Smooth muscle cell (in vitro differentiated cells): Measurements from ENCODE around the gene NIPBL. TPM values are rescaled to one million over a fixed set of nuclear protein-coding genes. Genes with fewer than 3 reads are reported as not detected.

Experiments used
- DNase-seq: peaks from one replicate; lab custom pipeline; 2025; ENCODE audit not compliant: unreplicated experiment; lab: John Stamatoyannopoulos, UW
- H2AFZ ChIP-seq: fragments of 200-600 bp; sonication (generic); 2 replicates; pipeline ENCODE4 v1.6.0; 2016; ENCODE audit warnings: antibody characterized with exemption, low read depth, mild to moderate bottlenecking
- H3F3A ChIP-seq: fragments of 200-600 bp; sonication (generic); 2 replicates; pipeline ENCODE4 v1.6.0; 2017; ENCODE audit warnings: antibody characterized with exemption, low read depth
- H3K27ac ChIP-seq: fragments of 200-600 bp; sonication (generic); 2 replicates; pipeline ENCODE4 v1.5.1; 2016; ENCODE audit warnings: low read depth, mild to moderate bottlenecking
- H3K27me3 ChIP-seq: fragments of 200-600 bp; sonication (generic); 2 replicates; pipeline ENCODE4 v1.6.1; 2016; ENCODE audit warnings: low read depth, mild to moderate bottlenecking
- H3K36me3 ChIP-seq: fragments of 200-600 bp; sonication (generic); 2 replicates; pipeline ENCODE4 v1.5.1; 2016; ENCODE audit warnings: low read depth
- H3K4me1 ChIP-seq: fragments of 200-600 bp; sonication (generic); 2 replicates; pipeline ENCODE4 v1.5.1; 2016; ENCODE audit warnings: low read depth
- H3K4me2 ChIP-seq: fragments of 200-600 bp; sonication (generic); 2 replicates; pipeline ENCODE4 v1.6.0; 2016; ENCODE audit warnings: mild to moderate bottlenecking
- H3K4me3 ChIP-seq: fragments of 200-600 bp; sonication (generic); 2 replicates; pipeline ENCODE4 v1.5.1; 2016; ENCODE audit warnings: mild to moderate bottlenecking
- H3K79me2 ChIP-seq: fragments of 200-600 bp; sonication (generic); 2 replicates; pipeline ENCODE4 v1.6.0; 2016; ENCODE audit warnings: low read depth, mild to moderate bottlenecking
- H3K9ac ChIP-seq: fragments of 200-600 bp; sonication (generic); 2 replicates; pipeline ENCODE4 v1.6.0; 2016; ENCODE audit warnings: low read depth
- H3K9me3 ChIP-seq: fragments of 200-600 bp; sonication (generic); replicated peaks from 2 replicates; pipeline ENCODE4 v1.5.1; 2016; ENCODE audit warnings: low read depth
- H4K20me1 ChIP-seq: fragments of 200-600 bp; sonication (generic); 2 replicates; pipeline ENCODE4 v1.6.0; 2016; ENCODE audit warnings: low read depth
- WGBS: methylation state at CpG from one replicate; pipeline ENCODE4 v1.1.7; 2016; ENCODE audit warnings: low lambda C conversion rate; 5-methylcytosine and 5-hydroxymethylcytosine counted together
- polyA plus RNA-seq: library from polyadenylated mRNA; unstranded; fragments of >200 nt; fragmentation: Nextera tagmentation; extraction: Ambion mirVana; gene quantifications from 2 replicates; pipeline ENCODE4 v1.2.1, GENCODE V29; 2016
- total RNA-seq: library from RNA; depleted of rRNA; stranded (reverse); fragments of >200 nt; gene quantifications from 2 replicates; pipeline ENCODE4 v1.2.3, GENCODE V29; 2014
- TF ChIP-seq, protein P1 (sequence below): fragments of 200-600 bp; sonication (generic); IDR thresholded peaks from 2 replicates; pipeline ENCODE4 v1.5.1; 2017; ENCODE audit warnings: borderline replicate concordance, mild to moderate bottlenecking, antibody characterized with exemption; ENCODE audit not compliant: insufficient read depth, poor library complexity, severe bottlenecking

Gene NIPBL
- total and polyA plus RNA-seq, 2 experiments from 2014 or later: 14.7 to 46.3 TPM

- Histone ChIP-seq H3K4me2 (no peak overlapping the region), H3K9me3 (no peaks in the 10 kb centered on the region), H3K4me3 (no peak overlapping the region), H2AFZ (no peak overlapping the region), H3K79me2 (peaks cover 100% of the 10 kb centered on the region), H3K27me3 (no peaks in the 10 kb centered on the region), H3K9ac (no peak overlapping the region), H3K36me3 (no peaks in the 10 kb centered on the region), H3K27ac (no peak overlapping the region), H3F3A (no peaks in the 10 kb centered on the region), H4K20me1 (peaks cover 100% of the 10 kb centered on the region), H3K4me1 (no peaks in the 10 kb centered on the region)
- no peak for DNase-seq
- 96% methylated on average over 4 of the region's 4 CpGs for WGBS
- TF ChIP-seq, protein P1, sequence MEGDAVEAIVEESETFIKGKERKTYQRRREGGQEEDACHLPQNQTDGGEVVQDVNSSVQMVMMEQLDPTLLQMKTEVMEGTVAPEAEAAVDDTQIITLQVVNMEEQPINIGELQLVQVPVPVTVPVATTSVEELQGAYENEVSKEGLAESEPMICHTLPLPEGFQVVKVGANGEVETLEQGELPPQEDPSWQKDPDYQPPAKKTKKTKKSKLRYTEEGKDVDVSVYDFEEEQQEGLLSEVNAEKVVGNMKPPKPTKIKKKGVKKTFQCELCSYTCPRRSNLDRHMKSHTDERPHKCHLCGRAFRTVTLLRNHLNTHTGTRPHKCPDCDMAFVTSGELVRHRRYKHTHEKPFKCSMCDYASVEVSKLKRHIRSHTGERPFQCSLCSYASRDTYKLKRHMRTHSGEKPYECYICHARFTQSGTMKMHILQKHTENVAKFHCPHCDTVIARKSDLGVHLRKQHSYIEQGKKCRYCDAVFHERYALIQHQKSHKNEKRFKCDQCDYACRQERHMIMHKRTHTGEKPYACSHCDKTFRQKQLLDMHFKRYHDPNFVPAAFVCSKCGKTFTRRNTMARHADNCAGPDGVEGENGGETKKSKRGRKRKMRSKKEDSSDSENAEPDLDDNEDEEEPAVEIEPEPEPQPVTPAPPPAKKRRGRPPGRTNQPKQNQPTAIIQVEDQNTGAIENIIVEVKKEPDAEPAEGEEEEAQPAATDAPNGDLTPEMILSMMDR: no peak
These were observed 55.5 kb downstream of the NIPBL start for GRCh38 chr5:36932056-36932455.

DNA sequence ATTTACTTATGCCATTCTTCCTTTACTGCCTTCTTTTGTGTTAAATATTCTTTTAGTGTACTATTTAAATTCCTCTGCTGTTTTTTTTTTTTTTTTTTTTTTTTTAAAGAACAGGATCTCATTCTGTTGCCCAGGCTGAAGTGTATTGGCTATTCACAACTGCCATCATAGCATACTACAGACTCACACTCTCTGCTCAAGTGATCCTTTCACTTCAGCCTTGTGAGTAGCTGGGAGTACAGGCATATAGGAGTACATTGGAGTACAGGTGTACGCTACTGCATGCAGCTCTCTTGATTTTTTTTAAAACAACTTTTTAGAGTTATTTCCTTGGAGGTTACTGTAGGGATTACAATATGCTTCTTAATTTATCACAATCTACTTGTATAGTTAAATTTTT lies 56.1 kb downstream of the NIPBL start:
- H4K20me1 ChIP-seq: peaks cover 100% of the 10 kb centered on the region
- H3K79me2 ChIP-seq: peaks cover 100% of the 10 kb centered on the region
- H3K4me1 ChIP-seq: no peaks in the 10 kb centered on the region
- WGBS: 94% methylated on average over 1 of the region's 1 CpG
- H2AFZ ChIP-seq: no peak overlapping the region
- no peak overlapping the region for H3K4me2 ChIP-seq
- no peaks in the 10 kb centered on the region for H3K27me3 ChIP-seq
- H3K9me3 ChIP-seq: no peaks in the 10 kb centered on the region
- TF ChIP-seq, protein P1: no peak
- H3K36me3 ChIP-seq: no peaks in the 10 kb centered on the region
- no peak overlapping the region for H3K27ac ChIP-seq
- H3K4me3 ChIP-seq: no peak overlapping the region
- DNase-seq: no peak
- H3F3A ChIP-seq: no peaks in the 10 kb centered on the region
- H3K9ac ChIP-seq: no peak overlapping the region

DNA sequence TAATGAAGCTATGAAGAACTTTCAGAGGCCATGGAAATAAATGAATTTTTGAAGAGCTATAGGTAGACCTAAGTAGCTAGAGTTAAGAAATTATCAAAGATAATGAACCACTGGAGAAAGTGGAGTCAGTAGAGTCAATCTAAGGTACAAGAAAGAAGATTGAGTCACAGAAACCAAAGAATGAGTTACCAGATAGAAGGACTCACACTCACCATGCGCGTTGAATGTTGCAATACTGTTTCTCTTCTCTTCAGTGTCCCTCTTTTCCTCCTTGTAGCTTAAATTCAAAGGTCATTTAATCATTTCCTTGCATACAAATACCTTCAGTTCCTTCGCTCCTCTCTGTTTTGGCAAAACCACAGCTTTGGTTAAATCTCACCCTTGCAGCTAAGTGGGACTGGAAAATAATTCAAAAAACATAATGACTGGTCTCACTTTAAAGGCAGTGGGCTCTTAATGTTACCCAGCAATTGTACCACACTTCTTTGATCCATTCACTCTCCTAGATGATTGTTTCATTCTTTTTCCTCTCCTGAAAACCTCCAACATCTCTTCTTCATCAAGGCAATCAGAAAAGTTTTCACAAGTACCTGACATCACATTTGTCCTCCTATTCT lies 58.3 kb downstream of the NIPBL start:
- H3K4me2 ChIP-seq: no peak overlapping the region
- H3K36me3 ChIP-seq: no peaks in the 10 kb centered on the region
- H3K79me2 ChIP-seq: peaks cover 99% of the 10 kb centered on the region
- H3K27ac ChIP-seq: no peak overlapping the region
- no peaks in the 10 kb centered on the region for H3K27me3 ChIP-seq
- H2AFZ ChIP-seq: no peak overlapping the region
- H3K9me3 ChIP-seq: no peaks in the 10 kb centered on the region
- no peak for DNase-seq
- no peak overlapping the region for H3K4me3 ChIP-seq
- H3K4me1 ChIP-seq: no peaks in the 10 kb centered on the region
- H3K9ac ChIP-seq: no peak overlapping the region
- peaks cover 100% of the 10 kb centered on the region for H4K20me1 ChIP-seq
- WGBS: 97% methylated on average over 3 of the region's 3 CpGs
- TF ChIP-seq, protein P1: no peak
- no peaks in the 10 kb centered on the region for H3F3A ChIP-seq

DNA sequence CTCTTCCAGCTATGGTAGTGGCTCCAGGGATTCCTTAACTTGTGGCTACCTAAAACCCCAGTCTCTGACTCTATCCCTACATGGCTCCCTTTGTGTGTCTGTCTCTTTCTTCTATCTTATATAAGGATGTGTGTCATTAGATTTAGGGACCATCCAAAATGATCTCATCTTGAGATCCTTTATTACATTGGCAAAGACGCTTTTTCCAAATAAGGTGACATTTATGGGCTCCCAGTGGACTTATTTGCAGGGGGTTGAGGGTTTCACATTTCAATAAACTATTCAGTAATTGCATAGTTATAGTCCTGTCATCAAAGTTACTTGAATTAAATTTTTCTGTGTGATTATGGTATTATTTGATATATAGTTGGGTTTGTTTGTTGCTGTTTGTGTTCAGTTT lies 59.2 kb downstream of the NIPBL start:
- no peak for DNase-seq
- Histone ChIP-seq H3F3A (no peaks in the 10 kb centered on the region), H3K4me1 (no peaks in the 10 kb centered on the region), H3K79me2 (peaks cover 99% of the 10 kb centered on the region), H2AFZ (no peak overlapping the region), H3K4me3 (no peak overlapping the region), H3K27me3 (no peaks in the 10 kb centered on the region), H3K9ac (no peak overlapping the region), H3K9me3 (no peaks in the 10 kb centered on the region), H4K20me1 (peaks cover 100% of the 10 kb centered on the region), H3K36me3 (no peaks in the 10 kb centered on the region), H3K27ac (no peak overlapping the region), H3K4me2 (no peak overlapping the region)
- WGBS: 100% methylated on average over 1 of the region's 1 CpG
- TF ChIP-seq, protein P1: no peak
